ENCODE data around the gene AGMO. TPM values are rescaled to one million over a fixed set of nuclear protein-coding genes. Genes with fewer than 3 reads are reported as not detected.

The AGMO gene
- total RNA-seq, 1 experiment from 2014 or later: not detected

DNA sequence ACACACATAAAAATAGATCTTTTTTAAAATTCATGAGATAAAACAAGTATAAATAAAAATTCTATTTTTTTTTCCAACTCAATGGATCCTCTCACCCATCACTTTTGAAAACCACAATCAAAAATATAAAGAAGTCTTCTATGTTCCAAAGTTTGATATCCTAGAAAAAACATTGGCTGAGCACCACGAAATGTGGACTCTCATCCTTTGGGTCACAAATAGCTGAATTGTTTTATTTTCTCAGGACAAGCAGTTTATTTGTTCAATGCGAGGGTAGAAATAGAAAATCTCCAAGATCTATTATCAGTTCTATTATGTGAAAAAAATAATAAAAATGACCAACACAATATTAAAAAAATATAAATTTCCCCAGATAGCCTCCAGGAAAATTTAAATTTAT lies 348.7 kb downstream of the AGMO start:
- POLR2A ChIA-PET: no interaction called here
- Histone ChIP-seq H3K27me3 (ENCODE audit: insufficient read depth, low read length) (no peaks in the 10 kb centered on the region), H3K4me3 (replicated peaks in 1 of 2; ENCODE audit: low read depth in 1 of 2, low read length in 2 of 2) (no peak overlapping the region), H3K27ac (ENCODE audit: low read depth, low read length) (no peak overlapping the region), H3K9me2 (ENCODE audit: insufficient read depth) (no peaks in the 10 kb centered on the region), H3K9ac (ENCODE audit: low read length) (no peak overlapping the region), H3K4me2 (ENCODE audit: low read length) (no peak overlapping the region), H4K20me1 (ENCODE audit: insufficient read depth) (no peaks in the 10 kb centered on the region), H2AFZ (ENCODE audit: low read depth, low read length, poor library complexity, severe bottlenecking) (peak overlapping the region; percentile 91), H3K36me3 (ENCODE audit: control insufficient read depth in 1 of 2, insufficient read depth in 2 of 2, low read length in 2 of 2) (no peaks in the 10 kb centered on the region), H3K9me3 (ENCODE audit: control insufficient read depth in 1 of 2, insufficient read depth in 1 of 2, low read depth in 1 of 2, low read length in 2 of 2) (no peaks in the 10 kb centered on the region), H3K79me2 (ENCODE audit: insufficient read depth, low read length) (no peaks in the 10 kb centered on the region), H3K4me1 (ENCODE audit: control insufficient read depth in 1 of 2, insufficient read depth in 2 of 2, low read length in 2 of 2) (peaks cover 0 to 13% of the 10 kb centered on the region in 2 experiments; a peak in 2 of 4 replicates)
- TF ChIP-seq, protein P1, sequence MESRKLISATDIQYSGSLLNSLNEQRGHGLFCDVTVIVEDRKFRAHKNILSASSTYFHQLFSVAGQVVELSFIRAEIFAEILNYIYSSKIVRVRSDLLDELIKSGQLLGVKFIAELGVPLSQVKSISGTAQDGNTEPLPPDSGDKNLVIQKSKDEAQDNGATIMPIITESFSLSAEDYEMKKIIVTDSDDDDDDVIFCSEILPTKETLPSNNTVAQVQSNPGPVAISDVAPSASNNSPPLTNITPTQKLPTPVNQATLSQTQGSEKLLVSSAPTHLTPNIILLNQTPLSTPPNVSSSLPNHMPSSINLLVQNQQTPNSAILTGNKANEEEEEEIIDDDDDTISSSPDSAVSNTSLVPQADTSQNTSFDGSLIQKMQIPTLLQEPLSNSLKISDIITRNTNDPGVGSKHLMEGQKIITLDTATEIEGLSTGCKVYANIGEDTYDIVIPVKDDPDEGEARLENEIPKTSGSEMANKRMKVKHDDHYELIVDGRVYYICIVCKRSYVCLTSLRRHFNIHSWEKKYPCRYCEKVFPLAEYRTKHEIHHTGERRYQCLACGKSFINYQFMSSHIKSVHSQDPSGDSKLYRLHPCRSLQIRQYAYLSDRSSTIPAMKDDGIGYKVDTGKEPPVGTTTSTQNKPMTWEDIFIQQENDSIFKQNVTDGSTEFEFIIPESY (IDR thresholded peaks at IDR 0.05; ENCODE audit: extremely low read depth, insufficient replicate concordance, low read length): no peak
- TF ChIP-seq, protein P2, sequence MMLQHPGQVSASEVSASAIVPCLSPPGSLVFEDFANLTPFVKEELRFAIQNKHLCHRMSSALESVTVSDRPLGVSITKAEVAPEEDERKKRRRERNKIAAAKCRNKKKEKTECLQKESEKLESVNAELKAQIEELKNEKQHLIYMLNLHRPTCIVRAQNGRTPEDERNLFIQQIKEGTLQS (IDR thresholded peaks at IDR 0.05): no peak
- no peak for TF ChIP-seq ZFX (IDR thresholded peaks at IDR 0.05)
- no peak for TF ChIP-seq POLR2AphosphoS5 (IDR thresholded peaks at IDR 0.05; ENCODE audit: low read depth, low read length)
- TF ChIP-seq ZNF274 (IDR thresholded peaks at IDR 0.05; ENCODE audit: low read depth, low read length): no peak
- TF ChIP-seq, protein P3, sequence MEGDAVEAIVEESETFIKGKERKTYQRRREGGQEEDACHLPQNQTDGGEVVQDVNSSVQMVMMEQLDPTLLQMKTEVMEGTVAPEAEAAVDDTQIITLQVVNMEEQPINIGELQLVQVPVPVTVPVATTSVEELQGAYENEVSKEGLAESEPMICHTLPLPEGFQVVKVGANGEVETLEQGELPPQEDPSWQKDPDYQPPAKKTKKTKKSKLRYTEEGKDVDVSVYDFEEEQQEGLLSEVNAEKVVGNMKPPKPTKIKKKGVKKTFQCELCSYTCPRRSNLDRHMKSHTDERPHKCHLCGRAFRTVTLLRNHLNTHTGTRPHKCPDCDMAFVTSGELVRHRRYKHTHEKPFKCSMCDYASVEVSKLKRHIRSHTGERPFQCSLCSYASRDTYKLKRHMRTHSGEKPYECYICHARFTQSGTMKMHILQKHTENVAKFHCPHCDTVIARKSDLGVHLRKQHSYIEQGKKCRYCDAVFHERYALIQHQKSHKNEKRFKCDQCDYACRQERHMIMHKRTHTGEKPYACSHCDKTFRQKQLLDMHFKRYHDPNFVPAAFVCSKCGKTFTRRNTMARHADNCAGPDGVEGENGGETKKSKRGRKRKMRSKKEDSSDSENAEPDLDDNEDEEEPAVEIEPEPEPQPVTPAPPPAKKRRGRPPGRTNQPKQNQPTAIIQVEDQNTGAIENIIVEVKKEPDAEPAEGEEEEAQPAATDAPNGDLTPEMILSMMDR (IDR thresholded peaks at IDR 0.05 in 2 of 3, conservative IDR thresholded peaks at IDR 0.05 in 1 of 3; ENCODE audit: borderline replicate concordance in 1 of 3, insufficient read depth in 1 of 3, low read depth in 2 of 3, low read length in 2 of 3): no peak
- no peak for TF ChIP-seq CEBPB (IDR thresholded peaks at IDR 0.05; ENCODE audit: low read depth)
- TF ChIP-seq, protein P4, sequence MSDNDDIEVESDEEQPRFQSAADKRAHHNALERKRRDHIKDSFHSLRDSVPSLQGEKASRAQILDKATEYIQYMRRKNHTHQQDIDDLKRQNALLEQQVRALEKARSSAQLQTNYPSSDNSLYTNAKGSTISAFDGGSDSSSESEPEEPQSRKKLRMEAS (IDR thresholded peaks at IDR 0.05): no peak
- TF ChIP-seq JUND (IDR thresholded peaks at IDR 0.05): no peak
- no peak for TF ChIP-seq EZH2phosphoT487 (IDR thresholded peaks at IDR 0.05; ENCODE audit: borderline replicate concordance)
- no peak for TF ChIP-seq SRF (IDR thresholded peaks at IDR 0.05; ENCODE audit: low read depth)
- TF ChIP-seq, protein P5, sequence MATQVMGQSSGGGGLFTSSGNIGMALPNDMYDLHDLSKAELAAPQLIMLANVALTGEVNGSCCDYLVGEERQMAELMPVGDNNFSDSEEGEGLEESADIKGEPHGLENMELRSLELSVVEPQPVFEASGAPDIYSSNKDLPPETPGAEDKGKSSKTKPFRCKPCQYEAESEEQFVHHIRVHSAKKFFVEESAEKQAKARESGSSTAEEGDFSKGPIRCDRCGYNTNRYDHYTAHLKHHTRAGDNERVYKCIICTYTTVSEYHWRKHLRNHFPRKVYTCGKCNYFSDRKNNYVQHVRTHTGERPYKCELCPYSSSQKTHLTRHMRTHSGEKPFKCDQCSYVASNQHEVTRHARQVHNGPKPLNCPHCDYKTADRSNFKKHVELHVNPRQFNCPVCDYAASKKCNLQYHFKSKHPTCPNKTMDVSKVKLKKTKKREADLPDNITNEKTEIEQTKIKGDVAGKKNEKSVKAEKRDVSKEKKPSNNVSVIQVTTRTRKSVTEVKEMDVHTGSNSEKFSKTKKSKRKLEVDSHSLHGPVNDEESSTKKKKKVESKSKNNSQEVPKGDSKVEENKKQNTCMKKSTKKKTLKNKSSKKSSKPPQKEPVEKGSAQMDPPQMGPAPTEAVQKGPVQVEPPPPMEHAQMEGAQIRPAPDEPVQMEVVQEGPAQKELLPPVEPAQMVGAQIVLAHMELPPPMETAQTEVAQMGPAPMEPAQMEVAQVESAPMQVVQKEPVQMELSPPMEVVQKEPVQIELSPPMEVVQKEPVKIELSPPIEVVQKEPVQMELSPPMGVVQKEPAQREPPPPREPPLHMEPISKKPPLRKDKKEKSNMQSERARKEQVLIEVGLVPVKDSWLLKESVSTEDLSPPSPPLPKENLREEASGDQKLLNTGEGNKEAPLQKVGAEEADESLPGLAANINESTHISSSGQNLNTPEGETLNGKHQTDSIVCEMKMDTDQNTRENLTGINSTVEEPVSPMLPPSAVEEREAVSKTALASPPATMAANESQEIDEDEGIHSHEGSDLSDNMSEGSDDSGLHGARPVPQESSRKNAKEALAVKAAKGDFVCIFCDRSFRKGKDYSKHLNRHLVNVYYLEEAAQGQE (IDR thresholded peaks at IDR 0.05; ENCODE audit: low read depth): no peak
- TF ChIP-seq SIN3A (IDR thresholded peaks at IDR 0.05; ENCODE audit: low read depth): no peak
- no peak for TF ChIP-seq RAD21 (IDR thresholded peaks at IDR 0.05; ENCODE audit: low read depth)
- TF ChIP-seq SP1 (IDR thresholded peaks at IDR 0.05; ENCODE audit: low read depth): no peak
- TF ChIP-seq TCF7L2 (IDR thresholded peaks at IDR 0.05; ENCODE audit: borderline replicate concordance, extremely low read depth, insufficient read depth, insufficient read length): no peak
- no peak for TF ChIP-seq EGR1 (IDR thresholded peaks at IDR 0.05; ENCODE audit: low read depth)
- no peak for TF ChIP-seq FOSL1 (IDR thresholded peaks at IDR 0.05; ENCODE audit: low read depth)
- no peak for TF ChIP-seq CBX3 (IDR thresholded peaks at IDR 0.05; ENCODE audit: low read depth)
- no TSS peak for BruUV-seq (replicated peaks)
- ATAC-seq (no peak), DNase-seq (ENCODE audit: low read depth, low spot score) (no peak)
- intact Hi-C loops (cut with micrococcal nuclease): no loop called here
- CTCF ChIA-PET: no interaction called here
- RAD21 ChIA-PET (ENCODE audit: low non-redundant PET in 1 of 2, low total read pairs in 2 of 2, uncharacterized antibody in 2 of 2, unreplicated experiment in 2 of 2): no interaction called here
